HG03378 (cell line): ENCODE data around the gene TIPIN.
"Not testable (repeated sequence)": the region's sequence is repeated elsewhere in the genome, so short reads cannot be mapped to it uniquely, and the experiment has no call there.

ENCODE experiments used
- ATAC-seq: cut with Tn5 transposase; IDR thresholded peaks from one replicate; pipeline ENCODE4 v1.9.1; 2021; ENCODE audit warnings: mild to moderate bottlenecking, moderate library complexity; ENCODE audit not compliant: unreplicated experiment

Gene TIPIN

GRCh38 chr15:66304425-66304824 lies 52.1 kb downstream of the TIPIN start:
- not testable (repeated sequence) for ATAC-seq

DNA sequence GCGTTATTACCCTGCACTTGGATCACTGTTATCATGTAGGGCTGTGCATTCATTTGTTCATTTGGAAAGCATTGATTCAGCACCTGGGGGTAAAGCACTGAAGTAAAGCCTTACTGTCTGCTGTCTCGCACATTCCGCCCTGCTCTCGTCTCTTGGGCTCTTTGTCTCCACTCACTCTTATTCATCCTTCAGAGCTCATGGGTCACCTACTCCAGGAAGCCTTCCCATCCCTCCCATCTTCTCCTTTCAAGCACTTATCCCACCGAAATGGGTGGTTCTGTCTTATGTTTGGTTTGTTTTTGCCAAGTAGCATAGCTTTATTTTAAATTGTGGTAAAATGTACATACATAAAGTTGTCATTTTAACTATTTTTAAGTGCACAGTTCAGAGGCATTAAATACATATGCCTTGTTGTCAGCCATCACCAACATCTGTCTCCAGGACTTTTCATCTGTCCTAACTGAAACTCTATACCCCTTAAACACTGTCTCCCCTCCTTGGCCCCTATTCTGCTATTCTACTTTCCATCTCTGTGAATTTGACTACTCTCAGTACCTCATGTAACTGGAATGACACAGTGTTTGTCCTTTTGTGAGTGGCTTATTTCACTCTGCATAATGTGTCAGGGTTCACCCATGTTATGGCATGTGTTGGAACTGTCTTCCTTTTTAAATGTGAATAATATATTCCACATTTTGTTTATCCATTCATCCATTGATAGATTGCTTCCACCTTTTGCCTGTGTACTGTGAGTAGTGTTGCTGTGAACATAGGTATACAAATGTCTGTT lies 53.8 kb downstream of the TIPIN start:
- no peak for ATAC-seq

- no peak for ATAC-seq
Measured at GRCh38 chr15:66298803-66299251, 57.7 kb downstream of the TIPIN start.

DNA sequence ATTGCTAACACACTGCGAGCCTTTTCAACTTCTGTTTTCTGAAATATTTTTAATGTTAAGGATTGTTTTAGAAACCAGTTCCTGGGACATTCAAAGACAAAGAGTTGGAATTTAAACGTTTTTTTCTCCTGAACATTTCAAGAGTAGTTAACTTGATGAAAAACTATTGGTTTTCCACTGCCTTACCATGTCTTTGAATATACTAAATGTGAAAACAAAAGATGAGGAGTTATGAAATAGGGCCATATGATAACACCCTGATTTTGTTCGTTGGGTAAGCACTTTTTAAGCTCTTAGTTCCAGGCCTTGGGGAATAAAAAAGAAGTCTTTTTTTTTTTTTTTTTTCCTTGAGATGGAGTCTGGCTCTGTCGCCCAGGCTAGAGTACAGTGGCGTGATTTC lies 60.3 kb downstream of the TIPIN start:
- no peak for ATAC-seq

GRCh38 chr15:66294932-66295235 lies 61.6 kb downstream of the TIPIN start:
- no peak for ATAC-seq

GRCh38 chr15:66294157-66294931 lies 62.1 kb downstream of the TIPIN start:
- peak; percentile 23 for ATAC-seq

GRCh38 chr15:66293419-66294156 lies 62.9 kb downstream of the TIPIN start, which contains the start of gene DIS3L:
Gene DIS3L, plus strand, starts transcription at chr15:66293568. Its CDS starts 29 bp downstream, at chr15:66293597.
- peak; percentile 46 for ATAC-seq

- ATAC-seq: peak; percentile 3
Measured at GRCh38 chr15:66292571-66293418, 63.7 kb downstream of the TIPIN start.

DNA sequence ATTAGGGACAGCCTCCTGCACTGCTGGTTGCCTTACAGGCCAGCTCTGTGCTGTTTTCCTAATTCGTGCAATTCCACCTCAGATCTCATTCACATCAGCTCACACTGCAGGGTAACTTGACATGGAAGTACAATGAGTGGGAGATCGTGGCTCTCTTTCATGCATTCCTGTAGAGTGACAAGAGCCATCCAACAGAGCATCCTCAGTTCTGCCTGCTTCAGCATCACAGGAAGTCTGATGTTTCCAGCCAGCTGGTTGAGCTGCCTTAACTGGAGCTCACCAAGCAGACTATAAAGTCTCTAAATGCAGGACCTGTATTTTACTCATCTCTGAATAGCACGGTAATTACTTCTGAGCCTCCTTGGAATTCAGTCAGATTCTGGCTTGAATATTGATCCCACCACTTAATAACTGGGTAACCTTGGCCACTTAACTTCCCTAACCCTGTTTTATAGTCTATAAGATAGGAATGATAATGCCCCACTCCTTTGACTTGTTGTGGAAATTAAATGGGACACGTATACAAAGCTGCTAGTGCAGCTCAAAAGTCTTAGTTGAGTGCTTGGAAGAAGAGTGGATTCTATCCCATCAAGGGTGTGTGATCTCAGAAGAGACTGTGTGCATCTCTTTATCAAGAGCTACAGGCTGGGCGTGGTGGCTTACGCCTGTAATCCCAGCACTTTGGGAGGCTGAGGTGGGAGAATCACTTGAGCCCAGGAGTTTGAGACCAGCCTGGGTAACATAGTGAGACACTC lies 64.5 kb downstream of the TIPIN start:
- no peak for ATAC-seq

DNA sequence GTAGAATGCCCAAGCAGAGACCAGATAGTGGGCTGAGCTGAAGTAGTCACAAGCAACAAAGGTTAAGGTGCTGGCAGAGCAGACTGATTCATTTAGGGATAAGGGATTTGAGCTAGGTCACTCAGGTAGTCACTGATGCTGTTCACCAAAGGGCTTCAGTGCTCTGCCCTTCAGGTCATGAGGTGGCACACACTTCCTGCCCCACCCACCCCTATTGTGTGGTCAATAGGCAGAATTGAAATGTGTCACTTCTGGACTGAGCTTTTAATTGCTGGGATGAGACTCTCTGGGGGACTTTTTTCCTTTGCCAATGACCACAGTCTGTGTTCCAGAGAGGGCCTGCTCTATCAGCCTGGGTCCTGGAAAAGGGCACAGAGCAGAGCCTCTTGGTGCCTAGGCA lies 66.0 kb downstream of the TIPIN start:
- no peak for ATAC-seq

- ATAC-seq: no peak
Measured at GRCh38 chr15:66290007-66290406, 66.5 kb downstream of the TIPIN start.

DNA sequence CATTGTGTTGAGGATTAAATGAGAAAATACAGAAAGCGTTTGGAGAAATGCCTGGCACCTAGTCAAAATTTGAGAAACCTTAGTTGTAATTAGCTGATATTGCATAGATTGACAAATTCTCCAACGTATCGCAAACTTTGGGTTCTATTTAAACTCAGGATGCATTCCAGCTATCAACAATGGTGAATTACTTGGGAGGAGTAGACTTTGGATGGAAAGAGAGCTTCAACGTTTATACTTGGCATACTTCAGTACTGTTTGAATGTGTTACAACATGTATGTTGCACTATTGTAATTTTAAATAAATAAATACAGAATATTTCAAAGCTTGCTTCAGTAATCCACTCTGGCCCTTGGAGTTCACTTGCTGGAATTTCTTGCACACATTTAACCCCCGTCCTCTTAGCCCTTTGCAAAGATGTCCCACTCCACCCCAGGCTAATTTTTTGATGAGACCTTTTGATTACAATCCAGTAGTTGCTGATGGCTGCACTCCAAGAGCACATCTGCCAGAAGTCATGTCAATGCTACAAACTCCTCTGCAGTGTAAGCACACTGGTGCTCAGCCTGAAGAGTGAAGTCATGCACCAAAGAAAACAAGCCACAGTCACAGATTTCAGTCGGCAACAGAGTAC lies 67.8 kb downstream of the TIPIN start:
- ATAC-seq: no peak

GRCh38 chr15:66288093-66288492 lies 68.4 kb downstream of the TIPIN start:
- ATAC-seq: no peak

DNA sequence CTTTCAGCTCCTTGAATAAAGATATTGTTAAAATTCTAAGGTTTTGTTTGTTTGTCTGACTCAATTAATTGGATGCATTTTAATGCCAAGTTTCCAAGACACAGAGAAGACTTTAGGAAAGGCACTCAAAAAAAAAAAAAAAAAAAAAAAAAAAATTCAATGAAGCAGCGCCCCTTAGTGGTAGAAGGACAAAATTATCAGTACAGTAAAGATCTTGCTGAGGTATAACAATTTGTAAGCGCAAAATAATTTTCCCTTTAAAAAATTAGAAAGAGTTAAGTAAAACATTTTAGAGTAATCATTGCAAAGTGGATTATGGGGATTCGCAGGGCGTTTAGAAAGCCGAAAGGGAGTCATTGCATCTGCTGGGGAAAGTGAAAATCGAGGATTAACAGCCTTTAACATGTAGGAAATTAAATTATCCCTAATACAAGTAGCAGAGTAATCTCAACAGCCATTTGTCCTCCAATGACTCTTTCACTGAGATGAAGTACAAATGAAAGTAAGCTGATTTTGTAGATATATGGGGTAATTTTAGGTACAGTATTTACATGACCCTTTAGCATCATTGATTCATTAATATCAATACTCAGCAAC lies 68.9 kb downstream of the TIPIN start:
- no peak for ATAC-seq
